ENCODE data around the gene GALNT16.
"Not testable (repeated sequence)": the region's sequence is repeated elsewhere in the genome, so short reads cannot be mapped to it uniquely, and the experiment has no call there.

GRCh38 chr14:69391400-69391799 is 131.4 kb downstream of the GALNT16 start:
- TF ChIP-seq POLR2A (IDR thresholded peaks at IDR 0.05; ENCODE audit: control extremely low read depth in 1 of 2, low read depth in 2 of 2, low read length in 2 of 2); POLR2AphosphoS5 (IDR thresholded peaks at IDR 0.05; ENCODE audit: low read depth, low read length); NANOG (IDR thresholded peaks at IDR 0.05; ENCODE audit: insufficient read depth, low read depth, low read length, poor library complexity, severe bottlenecking); CHD1 (IDR thresholded peaks at IDR 0.05; ENCODE audit: low read depth, low read length); BRCA1 (IDR thresholded peaks at IDR 0.05; ENCODE audit: low read depth, low read length); EZH2 (IDR thresholded peaks at IDR 0.05; ENCODE audit: low read depth, low read length, severe bottlenecking): not testable (repeated sequence)
- TF ChIP-seq, protein P1, sequence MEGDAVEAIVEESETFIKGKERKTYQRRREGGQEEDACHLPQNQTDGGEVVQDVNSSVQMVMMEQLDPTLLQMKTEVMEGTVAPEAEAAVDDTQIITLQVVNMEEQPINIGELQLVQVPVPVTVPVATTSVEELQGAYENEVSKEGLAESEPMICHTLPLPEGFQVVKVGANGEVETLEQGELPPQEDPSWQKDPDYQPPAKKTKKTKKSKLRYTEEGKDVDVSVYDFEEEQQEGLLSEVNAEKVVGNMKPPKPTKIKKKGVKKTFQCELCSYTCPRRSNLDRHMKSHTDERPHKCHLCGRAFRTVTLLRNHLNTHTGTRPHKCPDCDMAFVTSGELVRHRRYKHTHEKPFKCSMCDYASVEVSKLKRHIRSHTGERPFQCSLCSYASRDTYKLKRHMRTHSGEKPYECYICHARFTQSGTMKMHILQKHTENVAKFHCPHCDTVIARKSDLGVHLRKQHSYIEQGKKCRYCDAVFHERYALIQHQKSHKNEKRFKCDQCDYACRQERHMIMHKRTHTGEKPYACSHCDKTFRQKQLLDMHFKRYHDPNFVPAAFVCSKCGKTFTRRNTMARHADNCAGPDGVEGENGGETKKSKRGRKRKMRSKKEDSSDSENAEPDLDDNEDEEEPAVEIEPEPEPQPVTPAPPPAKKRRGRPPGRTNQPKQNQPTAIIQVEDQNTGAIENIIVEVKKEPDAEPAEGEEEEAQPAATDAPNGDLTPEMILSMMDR (IDR thresholded peaks at IDR 0.05; ENCODE audit: control extremely low read depth in 1 of 3, insufficient read depth in 1 of 3, low read depth in 1 of 3, low read length in 3 of 3) = not testable (repeated sequence)

Measured in H1 (cell line).